ENCODE results near the gene CDK17.

- TF ChIP-seq CTCF (IDR thresholded peaks at IDR 0.05) = no peak
- TF ChIP-seq ZFX (IDR thresholded peaks at IDR 0.05; ENCODE audit: borderline replicate concordance) = no peak
These were observed 24.2 kb downstream of the CDK17 start for GRCh38 chr12:96375841-96376604.
